GM06990 (cell line): ENCODE data around the gene NUAK1.

ENCODE experiments used
- DNase-seq: peaks from one replicate; pipeline ENCODE4 v3.0.0-alpha.2; 2011; ENCODE audit not compliant: insufficient read length; ENCODE audit errors: extremely low read depth
- H3K27me3 ChIP-seq: replicated peaks from 2 replicates; pipeline ENCODE4 v1.6.0; 2011; ENCODE audit warnings: low read length; ENCODE audit not compliant: control insufficient read depth, insufficient read depth
- H3K36me3 ChIP-seq: 2 replicates; pipeline ENCODE4 v1.5.1; 2011; ENCODE audit warnings: low read length; ENCODE audit not compliant: control insufficient read depth, insufficient read depth
- H3K4me3 ChIP-seq: replicated peaks from 2 replicates; pipeline ENCODE4 v1.5.1; 2011; ENCODE audit warnings: low read depth, mild to moderate bottlenecking, control low read depth, low read length
- TF ChIP-seq, protein P1 (sequence below): IDR thresholded peaks from 2 replicates; pipeline ENCODE4 v1.5.1; 2011; ENCODE audit warnings: low read length, control low read depth, mild to moderate bottlenecking, inconsistent platforms; ENCODE audit not compliant: insufficient read depth, poor library complexity, severe bottlenecking

NUAK1 gene

DNA sequence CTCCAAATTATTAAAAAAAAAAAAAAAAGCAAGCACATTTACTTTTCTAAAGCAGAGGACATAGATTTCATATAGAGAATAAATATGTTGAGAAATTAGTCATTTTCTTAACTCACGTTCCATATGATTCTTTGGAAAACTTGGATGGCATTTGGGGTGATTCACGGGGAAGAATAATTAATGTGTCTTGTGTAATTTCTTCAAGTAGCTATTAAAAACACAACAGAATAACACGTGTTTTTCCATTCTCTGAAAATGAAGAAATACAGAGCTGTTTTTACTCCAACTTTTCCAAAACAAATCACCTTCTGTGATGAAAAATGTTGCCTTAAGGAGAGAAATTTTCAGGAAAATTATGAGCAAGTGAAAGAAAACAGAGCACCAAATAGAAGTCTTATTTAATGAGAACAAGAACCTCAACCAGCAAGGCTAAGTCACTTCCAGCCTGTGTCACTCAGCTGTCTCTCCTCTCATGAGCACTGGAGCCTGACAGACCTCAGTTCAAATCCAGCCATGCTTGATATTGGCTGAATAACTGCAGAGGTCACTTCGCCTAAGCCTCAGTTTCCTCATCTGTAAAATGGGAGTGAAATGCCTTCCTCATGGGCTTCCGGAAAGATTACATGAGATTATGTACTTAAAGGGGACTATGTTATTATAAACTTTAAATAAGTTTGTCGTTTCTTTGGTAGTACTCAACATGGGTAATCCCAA lies 42.8 kb upstream of the NUAK1 start:
- TF ChIP-seq, protein P1, sequence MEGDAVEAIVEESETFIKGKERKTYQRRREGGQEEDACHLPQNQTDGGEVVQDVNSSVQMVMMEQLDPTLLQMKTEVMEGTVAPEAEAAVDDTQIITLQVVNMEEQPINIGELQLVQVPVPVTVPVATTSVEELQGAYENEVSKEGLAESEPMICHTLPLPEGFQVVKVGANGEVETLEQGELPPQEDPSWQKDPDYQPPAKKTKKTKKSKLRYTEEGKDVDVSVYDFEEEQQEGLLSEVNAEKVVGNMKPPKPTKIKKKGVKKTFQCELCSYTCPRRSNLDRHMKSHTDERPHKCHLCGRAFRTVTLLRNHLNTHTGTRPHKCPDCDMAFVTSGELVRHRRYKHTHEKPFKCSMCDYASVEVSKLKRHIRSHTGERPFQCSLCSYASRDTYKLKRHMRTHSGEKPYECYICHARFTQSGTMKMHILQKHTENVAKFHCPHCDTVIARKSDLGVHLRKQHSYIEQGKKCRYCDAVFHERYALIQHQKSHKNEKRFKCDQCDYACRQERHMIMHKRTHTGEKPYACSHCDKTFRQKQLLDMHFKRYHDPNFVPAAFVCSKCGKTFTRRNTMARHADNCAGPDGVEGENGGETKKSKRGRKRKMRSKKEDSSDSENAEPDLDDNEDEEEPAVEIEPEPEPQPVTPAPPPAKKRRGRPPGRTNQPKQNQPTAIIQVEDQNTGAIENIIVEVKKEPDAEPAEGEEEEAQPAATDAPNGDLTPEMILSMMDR: no peak
- H3K4me3 ChIP-seq: no peak overlapping the region
- no peaks in the 10 kb centered on the region for H3K36me3 ChIP-seq
- H3K27me3 ChIP-seq: no peaks in the 10 kb centered on the region
- DNase-seq: no peak

DNA sequence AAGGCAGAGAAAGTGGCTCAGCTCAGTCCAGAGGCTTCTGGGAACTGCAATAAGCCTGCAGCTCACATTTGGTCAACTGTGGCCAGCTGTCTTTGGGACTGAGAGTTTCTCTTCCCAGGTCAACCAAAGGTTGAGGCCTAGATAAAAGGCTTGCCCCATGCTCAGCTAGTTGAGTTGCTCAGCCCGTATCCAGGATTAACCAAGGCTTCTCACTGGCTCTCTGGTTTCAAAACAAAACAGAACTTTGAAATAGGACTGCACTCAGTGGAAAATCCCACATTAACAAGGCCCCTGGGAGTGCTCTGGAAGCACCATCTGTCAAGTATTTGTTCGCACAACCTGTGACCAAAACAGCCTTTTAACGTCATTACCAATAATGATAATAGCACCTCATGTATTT lies 40.3 kb upstream of the NUAK1 start:
- no peak overlapping the region for H3K4me3 ChIP-seq
- no peak for DNase-seq
- H3K36me3 ChIP-seq: no peaks in the 10 kb centered on the region
- TF ChIP-seq, protein P1: no peak
- H3K27me3 ChIP-seq: no peaks in the 10 kb centered on the region

DNA sequence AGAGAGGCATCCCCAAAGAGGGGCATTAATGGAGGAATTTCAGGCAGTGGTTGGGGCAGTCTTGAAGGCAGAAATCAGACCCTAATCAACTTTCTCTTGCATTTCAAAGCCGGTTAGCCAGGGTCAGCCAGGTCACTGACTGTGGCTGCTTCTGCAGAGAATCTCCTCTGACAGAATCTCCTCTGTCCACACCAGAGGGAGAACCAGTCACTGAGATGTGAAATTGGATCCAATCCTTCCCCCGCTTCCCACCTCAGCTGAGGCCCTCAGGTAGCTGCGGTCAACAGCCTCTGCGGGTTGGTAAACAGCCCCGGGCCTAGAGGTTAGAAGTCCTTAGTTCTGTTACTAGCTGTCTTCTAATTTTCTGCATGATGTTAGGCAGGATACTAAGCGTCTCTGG lies 39.8 kb upstream of the NUAK1 start:
- Histone ChIP-seq H3K36me3 (no peaks in the 10 kb centered on the region), H3K27me3 (no peaks in the 10 kb centered on the region), H3K4me3 (no peak overlapping the region)
- TF ChIP-seq, protein P1: no peak
- DNase-seq: no peak

DNA sequence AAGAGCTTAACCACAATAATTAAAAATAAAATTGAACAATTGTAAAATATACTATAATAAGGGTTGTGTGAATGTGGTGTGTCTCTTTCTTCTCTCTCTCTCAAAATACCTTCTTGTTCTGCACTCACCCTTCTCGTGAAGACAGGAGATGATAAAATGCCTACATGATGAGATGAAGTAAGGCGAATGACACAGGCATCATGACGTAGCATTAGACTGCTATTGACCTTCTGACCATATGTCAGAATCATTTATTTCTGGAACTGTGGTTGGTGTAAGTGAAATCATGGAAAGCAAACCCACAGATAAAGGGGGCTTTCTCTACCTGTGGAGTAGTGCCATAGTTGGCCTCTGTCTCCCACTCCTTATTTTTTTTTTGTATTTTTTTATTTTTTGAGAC lies 37.8 kb upstream of the NUAK1 start:
- Histone ChIP-seq H3K27me3 (no peaks in the 10 kb centered on the region), H3K4me3 (no peak overlapping the region), H3K36me3 (no peaks in the 10 kb centered on the region)
- no peak for DNase-seq
- TF ChIP-seq, protein P1: no peak

DNA sequence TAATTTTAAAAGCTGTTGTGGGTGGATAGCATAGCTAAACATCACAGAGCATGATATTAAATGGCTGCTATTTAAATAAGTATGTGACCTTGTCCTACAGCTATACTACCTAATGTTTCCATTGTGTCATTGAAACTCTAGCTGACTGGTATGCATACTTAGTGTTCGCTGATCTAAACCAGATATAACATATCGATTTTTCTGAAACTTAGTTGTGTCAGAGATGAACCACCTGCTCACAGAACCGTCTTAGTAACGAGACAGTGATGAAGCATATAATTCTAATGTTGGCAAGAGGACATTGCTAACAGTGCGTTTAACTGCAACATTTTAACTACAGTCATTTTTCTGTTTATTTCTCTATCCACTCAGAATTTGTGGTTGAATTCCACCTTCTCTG lies 36.1 kb upstream of the NUAK1 start:
- TF ChIP-seq, protein P1: no peak
- Histone ChIP-seq H3K4me3 (no peak overlapping the region), H3K36me3 (no peaks in the 10 kb centered on the region), H3K27me3 (no peaks in the 10 kb centered on the region)
- DNase-seq: no peak

DNA sequence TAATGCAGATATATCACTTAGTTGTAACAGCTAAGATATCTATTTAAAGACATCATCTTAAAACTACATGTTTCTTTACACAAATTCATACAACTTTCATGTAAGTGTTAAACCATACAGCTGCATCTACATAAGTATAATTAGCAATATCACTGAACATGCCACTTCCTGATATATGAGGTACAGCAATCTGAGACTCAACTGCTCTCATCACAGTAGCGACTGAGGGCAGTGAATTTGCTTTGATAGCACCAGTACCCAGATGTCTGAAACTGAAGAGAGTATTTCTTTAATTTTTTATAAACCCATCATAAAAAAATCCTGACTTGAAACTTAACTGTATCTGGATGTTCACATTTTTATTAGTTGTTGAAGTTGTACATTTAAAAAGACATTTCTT lies 34.7 kb upstream of the NUAK1 start:
- Histone ChIP-seq H3K27me3 (no peaks in the 10 kb centered on the region), H3K4me3 (no peak overlapping the region), H3K36me3 (no peaks in the 10 kb centered on the region)
- TF ChIP-seq, protein P1: no peak
- no peak for DNase-seq
